MM.1S (cell line): ENCODE measurements around the gene NUCKS1.

Experiments
- DNase-seq: peaks from one replicate; pipeline ENCODE4 v3.0.0-alpha.2; 2015
- H2AFZ ChIP-seq: fragments of 300-600 bp; sonication (generic); 2 replicates; pipeline ENCODE4 v1.6.0; 2016; ENCODE audit warnings: antibody characterized with exemption, low read length
- H3F3A ChIP-seq: fragments of 300-600 bp; sonication (generic); 2 replicates; pipeline ENCODE4 v1.6.1; 2016; ENCODE audit warnings: mild to moderate bottlenecking, antibody characterized with exemption, low read length, moderate library complexity, mixed read lengths; ENCODE audit not compliant: insufficient read depth
- H3K27ac ChIP-seq: fragments of 300-600 bp; sonication (generic); 2 replicates; pipeline ENCODE4 v1.5.1; 2016; ENCODE audit warnings: mild to moderate bottlenecking, low read length
- H3K27me3 ChIP-seq: fragments of 300-600 bp; sonication (generic); replicated peaks from 2 replicates; pipeline ENCODE4 v1.6.0; 2016; ENCODE audit warnings: low read length; ENCODE audit not compliant: insufficient read depth
- H3K36me3 ChIP-seq: fragments of 300-600 bp; sonication (generic); replicated peaks from 2 replicates; pipeline ENCODE4 v1.6.1; 2016; ENCODE audit warnings: mild to moderate bottlenecking, low read length, mixed read lengths; ENCODE audit not compliant: insufficient read depth
- H3K4me1 ChIP-seq: fragments of 300-600 bp; sonication (generic); 2 replicates; pipeline ENCODE4 v1.6.1; 2016; ENCODE audit warnings: low read length, mixed read lengths
- H3K4me2 ChIP-seq: fragments of 300-600 bp; sonication (generic); 2 replicates; pipeline ENCODE4 v1.6.0; 2016; ENCODE audit warnings: low read depth, low read length
- H3K4me3 ChIP-seq: fragments of 300-600 bp; sonication (generic); 2 replicates; pipeline ENCODE4 v1.5.1; 2016; ENCODE audit warnings: low read length, mixed read lengths
- H3K79me2 ChIP-seq: fragments of 300-600 bp; sonication (generic); 2 replicates; pipeline ENCODE4 v1.6.1; 2016; ENCODE audit warnings: mixed run types, low read length, mixed read lengths
- H3K9ac ChIP-seq: fragments of 300-600 bp; sonication (generic); 2 replicates; pipeline ENCODE4 v1.6.1; 2016; ENCODE audit warnings: low read length, mixed read lengths
- H3K9me2 ChIP-seq: fragments of 300-600 bp; sonication (generic); replicated peaks from 2 replicates; pipeline ENCODE4 v1.6.1; 2016; ENCODE audit warnings: mild to moderate bottlenecking, low read length, mixed read lengths; ENCODE audit not compliant: insufficient read depth
- H3K9me3 ChIP-seq: fragments of 300-600 bp; sonication (generic); replicated peaks from 2 replicates; pipeline ENCODE4 v1.6.1; 2016; ENCODE audit warnings: mild to moderate bottlenecking, low read length, mixed read lengths; ENCODE audit not compliant: insufficient read depth
- H4K20me1 ChIP-seq: fragments of 300-600 bp; sonication (generic); 2 replicates; pipeline ENCODE4 v1.6.1; 2016; ENCODE audit warnings: mild to moderate bottlenecking, low read length, moderate library complexity, mixed read lengths; ENCODE audit not compliant: insufficient read depth
- EZH2 ChIP-seq: fragments of 300-600 bp; sonication (generic); optimal IDR thresholded peaks from 2 replicates; pipeline ENCODE3; 2017; ENCODE audit warnings: low read depth, mild to moderate bottlenecking, antibody characterized with exemption, low read length, mixed read lengths
- EZH2phosphoT487 ChIP-seq: fragments of 300-600 bp; sonication (generic); IDR thresholded peaks from 2 replicates; pipeline ENCODE4 v1.6.1; 2018; ENCODE audit warnings: antibody characterized with exemption, low read length
- TF ChIP-seq, protein P1 (sequence below): fragments of 300-600 bp; sonication (generic); IDR thresholded peaks from 2 replicates; pipeline ENCODE4 v1.5.1; 2016; ENCODE audit warnings: antibody characterized with exemption, low read length, mixed read lengths

NUCKS1 gene

GRCh38 chr1:205785446-205785845 lies 35.5 kb upstream of the NUCKS1 start:
- no peak overlapping the region for H3K4me2 ChIP-seq
- no peaks in the 10 kb centered on the region for H3F3A ChIP-seq
- H3K4me3 ChIP-seq: no peak overlapping the region
- DNase-seq: no peak
- H3K27me3 ChIP-seq: no peaks in the 10 kb centered on the region
- TF ChIP-seq, protein P1, sequence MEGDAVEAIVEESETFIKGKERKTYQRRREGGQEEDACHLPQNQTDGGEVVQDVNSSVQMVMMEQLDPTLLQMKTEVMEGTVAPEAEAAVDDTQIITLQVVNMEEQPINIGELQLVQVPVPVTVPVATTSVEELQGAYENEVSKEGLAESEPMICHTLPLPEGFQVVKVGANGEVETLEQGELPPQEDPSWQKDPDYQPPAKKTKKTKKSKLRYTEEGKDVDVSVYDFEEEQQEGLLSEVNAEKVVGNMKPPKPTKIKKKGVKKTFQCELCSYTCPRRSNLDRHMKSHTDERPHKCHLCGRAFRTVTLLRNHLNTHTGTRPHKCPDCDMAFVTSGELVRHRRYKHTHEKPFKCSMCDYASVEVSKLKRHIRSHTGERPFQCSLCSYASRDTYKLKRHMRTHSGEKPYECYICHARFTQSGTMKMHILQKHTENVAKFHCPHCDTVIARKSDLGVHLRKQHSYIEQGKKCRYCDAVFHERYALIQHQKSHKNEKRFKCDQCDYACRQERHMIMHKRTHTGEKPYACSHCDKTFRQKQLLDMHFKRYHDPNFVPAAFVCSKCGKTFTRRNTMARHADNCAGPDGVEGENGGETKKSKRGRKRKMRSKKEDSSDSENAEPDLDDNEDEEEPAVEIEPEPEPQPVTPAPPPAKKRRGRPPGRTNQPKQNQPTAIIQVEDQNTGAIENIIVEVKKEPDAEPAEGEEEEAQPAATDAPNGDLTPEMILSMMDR: no peak
- TF ChIP-seq EZH2phosphoT487 (no peak), EZH2 (no peak)
- no peaks in the 10 kb centered on the region for H3K9me3 ChIP-seq
- no peaks in the 10 kb centered on the region for H3K4me1 ChIP-seq
- no peak overlapping the region for H3K9ac ChIP-seq
- no peaks in the 10 kb centered on the region for H3K9me2 ChIP-seq
- no peaks in the 10 kb centered on the region for H3K36me3 ChIP-seq
- no peak overlapping the region for H2AFZ ChIP-seq
- no peaks in the 10 kb centered on the region for H4K20me1 ChIP-seq
- no peak overlapping the region for H3K27ac ChIP-seq
- no peaks in the 10 kb centered on the region for H3K79me2 ChIP-seq

DNA sequence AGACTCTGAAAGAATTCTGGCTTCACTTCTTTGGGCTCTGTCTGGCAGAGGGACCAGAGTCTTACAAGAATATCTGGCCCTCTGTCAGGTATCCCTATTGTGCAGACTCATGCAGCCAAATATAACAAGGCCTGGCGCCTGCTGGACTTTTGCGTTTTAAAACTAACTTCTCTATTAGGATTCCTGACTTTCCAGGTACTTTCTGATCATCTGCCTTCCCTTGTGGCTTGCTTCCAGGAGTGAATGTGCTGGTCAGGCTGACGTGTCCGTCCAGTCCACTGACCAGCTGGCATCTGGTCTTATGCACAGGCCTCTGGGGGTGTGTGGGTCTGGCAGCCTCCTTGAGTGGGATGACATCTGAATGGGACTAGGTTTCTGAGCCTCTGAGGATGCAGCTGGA lies 33.9 kb upstream of the NUCKS1 start:
- no peak overlapping the region for H3K9ac ChIP-seq
- H3K9me2 ChIP-seq: no peaks in the 10 kb centered on the region
- H3K4me1 ChIP-seq: no peaks in the 10 kb centered on the region
- no peaks in the 10 kb centered on the region for H3K79me2 ChIP-seq
- H3K27me3 ChIP-seq: no peaks in the 10 kb centered on the region
- H3K36me3 ChIP-seq: no peaks in the 10 kb centered on the region
- TF ChIP-seq EZH2phosphoT487 (no peak), EZH2 (no peak)
- TF ChIP-seq, protein P1: no peak
- H2AFZ ChIP-seq: no peak overlapping the region
- no peak overlapping the region for H3K27ac ChIP-seq
- H3K9me3 ChIP-seq: no peaks in the 10 kb centered on the region
- H3K4me2 ChIP-seq: no peak overlapping the region
- H4K20me1 ChIP-seq: no peaks in the 10 kb centered on the region
- H3K4me3 ChIP-seq: no peak overlapping the region
- DNase-seq: no peak
- no peaks in the 10 kb centered on the region for H3F3A ChIP-seq

DNA sequence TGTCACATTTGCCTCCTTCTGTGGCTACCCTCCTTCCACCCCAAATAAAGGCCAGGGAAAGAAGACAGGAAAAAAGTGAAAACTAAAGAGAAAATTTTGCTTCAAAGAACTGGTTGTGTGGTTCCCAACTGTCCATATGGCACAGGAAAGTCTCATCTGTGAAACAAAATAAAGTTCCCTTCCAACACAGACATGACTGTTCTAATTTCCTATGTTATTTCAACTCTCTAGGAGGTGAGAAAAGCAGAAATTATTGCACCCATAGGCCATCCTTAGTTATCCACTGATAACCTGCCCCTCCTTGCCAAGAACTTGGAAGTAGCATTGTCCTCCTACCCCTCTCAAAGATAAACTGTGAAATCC lies 33.4 kb upstream of the NUCKS1 start:
- no peak for DNase-seq
- no peak overlapping the region for H3K4me3 ChIP-seq
- H3K27ac ChIP-seq: no peak overlapping the region
- no peaks in the 10 kb centered on the region for H3K9me2 ChIP-seq
- no peak overlapping the region for H3K9ac ChIP-seq
- H4K20me1 ChIP-seq: no peaks in the 10 kb centered on the region
- TF ChIP-seq, protein P1: no peak
- TF ChIP-seq EZH2phosphoT487 (no peak), EZH2 (no peak)
- H3K4me2 ChIP-seq: no peak overlapping the region
- no peaks in the 10 kb centered on the region for H3K79me2 ChIP-seq
- no peak overlapping the region for H2AFZ ChIP-seq
- H3F3A ChIP-seq: no peaks in the 10 kb centered on the region
- no peaks in the 10 kb centered on the region for H3K36me3 ChIP-seq
- H3K27me3 ChIP-seq: no peaks in the 10 kb centered on the region
- H3K9me3 ChIP-seq: no peaks in the 10 kb centered on the region
- H3K4me1 ChIP-seq: no peaks in the 10 kb centered on the region
